Measurements from ENCODE around the gene NR5A1.

Gene NR5A1

GRCh38 chr9:124457887-124458431 lies 49.2 kb downstream of the NR5A1 start:
- no peak for DNase-seq (ENCODE audit: low read depth)

DNA sequence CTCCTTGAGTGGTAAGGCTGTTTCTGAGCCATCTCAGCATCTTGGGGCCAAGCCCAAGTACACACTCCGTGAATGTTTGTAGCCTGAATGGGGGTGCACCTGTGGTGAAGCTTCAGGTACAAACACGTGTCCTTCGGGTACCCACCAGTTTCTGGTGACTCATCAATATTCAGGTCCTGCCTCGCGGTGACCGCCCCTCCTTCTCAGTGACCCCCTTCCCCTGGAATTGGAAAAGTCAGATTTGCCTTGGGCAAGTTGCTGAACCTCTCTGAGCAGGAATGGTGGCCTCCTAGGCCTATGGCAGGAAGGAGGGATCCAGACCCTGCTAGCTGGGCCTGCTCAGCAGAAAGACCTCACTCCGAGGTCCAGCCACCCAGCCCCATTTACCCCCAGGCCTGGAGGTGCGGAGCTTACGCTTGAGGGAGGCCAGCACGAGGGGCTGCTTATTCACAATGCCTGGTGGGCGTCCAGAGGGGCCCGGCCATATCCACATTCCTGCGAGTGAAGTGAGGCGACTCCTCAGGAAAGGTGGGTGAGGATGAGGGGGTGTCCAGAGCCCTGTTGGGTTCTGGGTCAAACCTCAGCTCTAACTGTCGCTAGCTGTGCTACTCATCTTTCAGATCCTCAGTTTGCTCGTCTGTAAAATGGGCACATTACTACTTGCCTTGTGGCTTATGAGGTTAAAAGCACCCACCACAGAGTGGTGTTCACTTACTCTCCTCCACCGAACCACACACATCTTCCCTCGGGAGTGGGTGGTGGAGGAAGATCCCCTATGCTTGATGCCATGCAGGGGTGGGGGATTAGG lies 49.9 kb downstream of the NR5A1 start:
- no peak for DNase-seq (ENCODE audit: low read depth)

DNA sequence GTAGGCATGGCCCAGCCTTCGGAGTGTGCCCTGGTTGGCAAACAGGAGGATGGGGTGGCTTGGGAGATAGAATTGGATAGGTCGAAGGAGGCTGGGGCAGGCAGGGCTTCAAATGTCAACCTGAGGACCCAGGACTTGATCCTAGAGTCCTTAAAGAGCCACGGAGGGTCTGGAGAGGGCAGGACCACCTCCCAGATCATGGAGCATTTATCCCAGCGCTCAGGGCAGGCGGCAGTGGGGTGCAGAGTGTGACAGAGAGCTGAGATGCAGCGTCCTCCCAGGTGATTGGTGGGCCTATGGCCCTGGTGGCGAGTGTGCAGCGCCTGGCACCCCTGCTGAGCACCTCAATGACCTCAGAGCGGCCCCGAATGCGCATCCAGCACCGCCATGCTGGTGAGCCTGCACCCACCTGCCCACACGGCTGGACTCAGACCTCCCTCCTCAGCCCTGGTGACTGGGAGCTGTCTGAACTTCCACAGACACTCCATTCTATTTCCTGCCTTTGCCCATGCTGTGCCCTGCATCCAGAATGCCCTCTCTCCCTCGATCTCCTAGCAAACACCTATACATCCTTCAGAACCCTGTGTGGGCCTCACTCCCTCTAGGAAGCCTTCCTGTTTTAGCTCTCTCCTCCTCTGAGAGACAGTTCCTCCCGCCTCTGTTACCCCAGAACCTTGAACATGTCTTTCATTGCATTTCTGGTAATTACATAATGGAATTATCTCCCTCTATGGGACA lies 50.7 kb downstream of the NR5A1 start:
- no peak for DNase-seq (ENCODE audit: low read depth)

GRCh38 chr9:124455820-124456219 lies 51.4 kb downstream of the NR5A1 start:
- no peak for DNase-seq (ENCODE audit: low read depth)

DNA sequence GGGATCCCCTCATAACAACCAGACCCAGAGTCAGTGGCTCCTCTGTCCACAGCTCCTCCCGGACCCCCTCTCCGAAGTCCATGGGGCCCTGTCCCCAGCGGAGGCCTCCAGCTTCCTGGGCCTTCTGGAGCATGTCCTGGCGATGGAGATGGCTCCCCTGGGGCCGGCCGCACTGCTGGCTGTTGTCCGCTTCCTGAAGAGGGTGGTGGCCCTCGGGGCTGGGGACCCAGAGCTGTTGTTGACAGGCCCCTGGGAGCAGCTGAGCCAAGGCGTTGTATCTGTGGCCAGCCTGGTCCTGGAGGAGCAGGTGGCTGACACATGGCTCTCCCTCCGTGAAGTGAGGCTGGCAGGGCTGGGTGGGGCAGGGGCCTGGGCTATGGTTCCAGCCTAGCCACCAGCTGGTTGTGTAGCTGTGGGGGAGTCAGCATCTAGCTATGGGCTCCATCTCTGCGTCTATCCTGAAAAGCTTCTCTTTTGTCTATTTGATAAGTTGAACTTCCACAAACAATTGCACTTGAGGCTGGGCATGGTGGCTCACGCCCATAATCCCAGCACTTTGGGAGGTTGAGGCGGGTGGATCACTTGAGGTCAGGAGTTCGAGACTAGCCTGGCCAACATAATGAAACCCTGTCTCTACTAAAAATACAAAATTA lies 52.3 kb downstream of the NR5A1 start:
- DNase-seq (ENCODE audit: low read depth), result no peak

DNA sequence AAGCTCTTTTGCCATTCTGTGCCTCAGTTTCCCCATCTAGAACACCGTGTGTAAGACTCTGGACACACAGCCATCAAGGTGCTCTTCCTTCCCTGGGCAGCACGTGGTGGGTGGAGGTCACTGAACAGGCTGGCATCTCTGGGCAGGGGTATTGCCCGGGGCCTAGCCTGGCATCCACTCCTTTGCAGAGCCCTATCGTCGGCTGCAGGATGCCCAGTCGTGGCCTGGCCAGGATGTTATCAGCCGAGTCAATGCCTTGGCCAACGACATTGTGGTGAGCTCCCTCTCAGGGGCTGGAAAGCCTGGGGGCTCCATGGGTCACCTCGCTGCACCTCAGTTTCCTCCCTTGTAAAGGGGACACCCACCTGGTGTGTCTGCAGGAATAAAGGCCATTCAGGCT lies 52.9 kb downstream of the NR5A1 start:
- no peak for DNase-seq (ENCODE audit: low read depth)

- DNase-seq (ENCODE audit: low read depth), result no peak
Measured at GRCh38 chr9:124453586-124454191, 53.5 kb downstream of the NR5A1 start.

GRCh38 chr9:124452841-124453585 lies 54.2 kb downstream of the NR5A1 start:
- no peak for DNase-seq (ENCODE audit: low read depth)

DNA sequence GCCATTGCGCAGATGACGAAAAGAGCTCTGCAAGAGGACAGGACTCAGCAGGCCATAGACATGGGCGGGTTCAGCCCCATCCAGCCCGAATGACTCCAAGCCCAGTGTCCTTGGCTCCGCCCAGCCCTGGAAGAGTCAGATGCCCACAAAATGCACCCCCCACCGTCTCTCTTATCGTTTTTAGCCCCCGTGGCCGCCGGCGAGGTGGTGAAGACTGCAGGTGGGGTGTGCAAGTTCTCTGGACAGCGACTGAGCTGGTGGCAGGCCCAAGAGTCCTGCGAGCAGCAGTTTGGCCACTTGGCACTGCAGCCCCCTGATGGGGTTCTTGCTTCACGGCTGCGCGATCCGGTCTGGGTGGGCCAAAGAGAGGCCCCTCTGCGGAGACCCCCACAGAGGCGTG lies 54.9 kb downstream of the NR5A1 start:
- no peak for DNase-seq (ENCODE audit: low read depth)

GRCh38 chr9:124450931-124451661 lies 56.1 kb downstream of the NR5A1 start:
- no peak for DNase-seq (ENCODE audit: low read depth)

GRCh38 chr9:124450241-124450924 lies 56.8 kb downstream of the NR5A1 start, which contains the start of gene ADGRD2:
TSS of gene ADGRD2 (plus strand) at chr9:124450451. CDS start at chr9:124451667, 1,216 bp downstream.
- no peak for DNase-seq (ENCODE audit: low read depth)

- DNase-seq (ENCODE audit: low read depth), result no peak
Measured at GRCh38 chr9:124449381-124450151, 57.6 kb downstream of the NR5A1 start.

DNA sequence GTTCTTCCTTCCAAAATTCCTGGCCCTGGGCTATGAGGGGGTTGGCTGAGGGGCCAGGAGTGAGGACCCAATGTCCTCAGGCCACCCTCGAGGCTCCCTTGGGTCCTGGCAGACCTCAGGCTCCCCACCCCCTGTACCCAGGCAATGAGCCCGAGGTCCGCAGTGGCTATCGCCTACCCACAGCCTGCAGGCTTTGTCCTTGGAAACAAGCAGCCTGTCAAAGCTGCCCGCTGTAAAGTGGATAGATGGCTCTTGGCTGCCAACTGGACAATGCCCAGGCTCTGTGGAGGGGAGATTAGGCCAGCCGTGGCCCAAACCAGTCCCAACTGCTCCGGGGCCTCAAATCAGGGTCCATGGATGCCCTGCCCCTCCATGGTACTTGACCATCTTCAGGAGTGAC lies 59.2 kb downstream of the NR5A1 start:
- no peak for DNase-seq (ENCODE audit: low read depth)

GRCh38 chr9:124447297-124447661 lies 59.9 kb downstream of the NR5A1 start:
- DNase-seq (ENCODE audit: low read depth), result no peak

GRCh38 chr9:124444166-124444565 lies 63.0 kb downstream of the NR5A1 start:
- no peak for DNase-seq (ENCODE audit: low read depth)

- DNase-seq (ENCODE audit: low read depth), result no peak
Measured at GRCh38 chr9:124443625-124444024, 63.6 kb downstream of the NR5A1 start.

- no peak for DNase-seq (ENCODE audit: low read depth)
Measured at GRCh38 chr9:124442826-124443225, 64.4 kb downstream of the NR5A1 start.

- DNase-seq (ENCODE audit: low read depth), result no peak
Measured at GRCh38 chr9:124442379-124442778, 64.8 kb downstream of the NR5A1 start.

DNA sequence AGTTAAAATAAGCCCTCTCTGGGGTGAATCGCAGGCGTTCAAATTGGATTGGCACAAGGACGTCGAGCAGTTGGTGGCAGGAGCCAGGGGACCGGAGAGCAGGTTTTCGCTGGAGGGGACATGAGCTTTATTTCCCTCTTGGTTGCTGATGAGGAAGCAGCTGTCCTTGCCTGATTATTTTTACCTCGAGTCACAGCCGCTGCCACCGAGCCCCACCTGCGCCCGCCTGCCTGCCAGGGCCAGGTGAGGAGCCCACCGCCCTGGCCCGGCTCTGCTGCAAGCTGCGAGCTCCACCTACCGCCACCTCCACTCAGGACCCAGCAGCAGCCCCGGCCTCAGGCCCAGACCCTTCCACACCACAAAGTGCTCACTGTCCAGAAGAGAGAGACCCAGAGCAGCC lies 65.9 kb downstream of the NR5A1 start:
- no peak for DNase-seq (ENCODE audit: low read depth)
